HepG2 (cell line): ENCODE measurements around the gene BUD23. TPM values are rescaled to one million over a fixed set of nuclear protein-coding genes. Genes with fewer than 3 reads are reported as not detected.
A peak's percentile ranks its signal among the peaks of the same experiment; 100 is the strongest.

Experiments
- ARNT2 ChIP-seq: sonication (generic); formaldehyde crosslinking; IDR thresholded peaks from 2 replicates; pipeline ENCODE4 v1.8.0; 2022; ENCODE audit warnings: mild to moderate bottlenecking, low read depth, missing genetic modification reagents, moderate library complexity
- DZIP1 ChIP-seq: sonication (generic); formaldehyde crosslinking; IDR thresholded peaks from 2 replicates; pipeline ENCODE4 v1.5.0; 2020; ENCODE audit warnings: mild to moderate bottlenecking, missing genetic modification reagents
- E2F2 ChIP-seq: sonication (generic); formaldehyde crosslinking; IDR thresholded peaks from 2 replicates; pipeline ENCODE4 v1.4.0; 2020; ENCODE audit warnings: missing genetic modification reagents, borderline replicate concordance
- GTF2F1 ChIP-seq: fragments of 150-350 bp; IDR thresholded peaks from 2 replicates; pipeline ENCODE4 v1.6.1; 2014; ENCODE audit warnings: low read length
- KDM3A ChIP-seq: IDR thresholded peaks from 2 replicates; pipeline ENCODE4 v1.6.1; 2018; ENCODE audit warnings: low read depth, missing compliant biosample characterization
- KLF12 ChIP-seq: sonication (generic); formaldehyde crosslinking; IDR thresholded peaks from 2 replicates; pipeline ENCODE4 v1.4.0; 2020; ENCODE audit warnings: missing genetic modification reagents, borderline replicate concordance
- MEF2D ChIP-seq: sonication (generic); formaldehyde crosslinking; IDR thresholded peaks from 2 replicates; pipeline ENCODE4 v1.5.1; 2020; ENCODE audit warnings: mild to moderate bottlenecking, missing genetic modification reagents
- NCOR1 ChIP-seq: fragments of 200-600 bp; sonication (generic); IDR thresholded peaks from 2 replicates; pipeline ENCODE4 v1.7.0; 2017; ENCODE audit warnings: antibody characterized with exemption, low read length, borderline replicate concordance
- TEAD3 ChIP-seq: optimal IDR thresholded peaks from 2 replicates; pipeline ENCODE3; 2016; ENCODE audit warnings: borderline replicate concordance
- XBP1 ChIP-seq: sonication (generic); formaldehyde crosslinking; IDR thresholded peaks from 2 replicates; pipeline ENCODE4 v1.5.0; 2020; ENCODE audit warnings: missing genetic modification reagents
- YEATS2 ChIP-seq: sonication (generic); formaldehyde crosslinking; IDR thresholded peaks from 2 replicates; pipeline ENCODE4 v1.4.0; 2020; ENCODE audit warnings: missing genetic modification reagents, borderline replicate concordance
- ZNF143 ChIP-seq: sonication (generic); formaldehyde crosslinking; IDR thresholded peaks from 2 replicates; pipeline ENCODE4 v1.4.0; 2020; ENCODE audit warnings: missing genetic modification reagents
- ZNF639 ChIP-seq: conservative IDR thresholded peaks from 2 replicates; pipeline ENCODE4 v1.6.1; 2018; ENCODE audit warnings: missing genetic modification reagents
- ZNF646 ChIP-seq: sonication (generic); formaldehyde crosslinking; IDR thresholded peaks from 2 replicates; pipeline ENCODE4 v1.9.0; 2021; ENCODE audit warnings: mild to moderate bottlenecking, missing genetic modification reagents
- ZXDC ChIP-seq: sonication (generic); formaldehyde crosslinking; IDR thresholded peaks from 2 replicates; pipeline ENCODE4 v1.5.0; 2020; ENCODE audit warnings: mild to moderate bottlenecking, missing genetic modification reagents
- polyA plus RNA-seq, 8 experiments: library from polyadenylated mRNA; depleted of rRNA in 3 of 8; stranded (reverse) in 7 of 8; unstranded in 1 of 8; fragments of >200 nt; fragmentation: Illumina TruSeq in 4 of 8; extraction: Trizol in 4 of 8; gene quantifications; 2 replicates each; pipeline versions ENCODE4 v1.2.1 to v1.2.3, GENCODE V29; 2011 to 2016; ENCODE audit warnings: low read depth in 4 of 8, missing spikeins in 1 of 8, mixed read lengths in 1 of 8; ENCODE audit not compliant: insufficient read depth in 1 of 8
- total RNA-seq, 5 experiments: library from RNA; depleted of rRNA; stranded (reverse); fragments of >200 nt; fragmentation: Illumina TruSeq; extraction: Trizol; gene quantifications; 2 replicates each; pipeline ENCODE4 v1.2.3, GENCODE V29; 2016; ENCODE audit warnings: low read depth in 1 of 5

BUD23 gene
- total and polyA plus RNA-seq, 2 of the 13 experiments (the other 11 are each of a cell fraction or from before 2014, with no cell fraction given) = 47.5 to 54.5 TPM

GRCh38 chr7:73719806-73720169 is 36.4 kb downstream of the BUD23 start (continued):
- no peak for TF ChIP-seq ZNF639 (CRISPR knock-in tag)
- no peak for TF ChIP-seq MEF2D (CRISPR knock-in tag)
- TF ChIP-seq YEATS2 (CRISPR knock-in tag) = no peak
- TF ChIP-seq KDM3A (CRISPR knock-in tag) = no peak
- no peak for TF ChIP-seq TEAD3 (CRISPR knock-in tag)
- TF ChIP-seq GTF2F1 = no peak
- no peak for TF ChIP-seq ZXDC (CRISPR knock-in tag)
- 0 out of 2 replicates have a peak, but pooled peaks have one; percentile 5 for TF ChIP-seq KLF12 (CRISPR knock-in tag)
- no peak for TF ChIP-seq XBP1 (CRISPR knock-in tag)
- no peak for TF ChIP-seq ZNF646 (CRISPR knock-in tag)
- TF ChIP-seq DZIP1 (CRISPR knock-in tag) = no peak
- TF ChIP-seq E2F2 (CRISPR knock-in tag) = no peak
- TF ChIP-seq ARNT2 (CRISPR knock-in tag) = 0 out of 2 replicates have a peak, but pooled peaks have one; percentile 8
- no peak for TF ChIP-seq ZNF143 (CRISPR knock-in tag)
- no peak for TF ChIP-seq NCOR1
